Heart left ventricle (tissue), 13 donors: ENCODE results near the gene CYP11A1.

Source experiments
- CTCF ChIP-seq, 12 donors: fragments of 200-600 bp; sonication (generic) in 4 of 12; IDR thresholded peaks; one replicate each; pipeline versions ENCODE4 v1.5.0 to v1.8.0; 2018 to 2022; ENCODE audit warnings: antibody characterized with exemption in 12 of 12, mild to moderate bottlenecking in 5 of 12
- POLR2A ChIP-seq, 2 donors: fragments of 450-650 bp; IDR thresholded peaks; one replicate each; pipeline ENCODE4 v1.6.1; 2017; ENCODE audit warnings: antibody characterized with exemption in 2 of 2, mild to moderate bottlenecking in 2 of 2, moderate library complexity in 2 of 2
- donor health status: ischemic (EF 13 %, LVEDD 7.1; RV severe dilation, severe dysfunction).
- donor health status: DM: no; HTN: yes; CAD: no.
- donor health status: DM: no; HTN: no; CAD: no.
- donor health status: ischemic (EF 25% LVEDD 6.9; RV normal size, moderate dysfunction).
- donor health status: ischemic (EF 25% LVEDD 5.7; RV mildly dilated, moderate dysfunction).
- donor health status: ischemic (EF 35%, LVEDD 5.7; RV mildly dilated, moderate dysfunction).
- donor health status: nonischemic (EF 11% LVEDD 7.7; RV severe dilation, severe dysfunction).
- donor health status: DM: yes; HTN: yes; CAD: no.
- donor health status: PGD.
- donor health status: ischemic (EF 29% LVEDD 5.4; RV normal size, mild dysfunction).
- donor health status: nonischemic (EF 23%, LVEDD 6.1; RV moderate dilation, normal function).

GRCh38 chr15:74343797-74344127, 23.7 kb downstream of the CYP11A1 start:
- TF ChIP-seq CTCF (IDR thresholded peaks at IDR 0.05) (no peak), POLR2A (IDR thresholded peaks at IDR 0.05) (no peak)
